ENCODE data around the gene UGT1A9.

The UGT1A9 gene

DNA sequence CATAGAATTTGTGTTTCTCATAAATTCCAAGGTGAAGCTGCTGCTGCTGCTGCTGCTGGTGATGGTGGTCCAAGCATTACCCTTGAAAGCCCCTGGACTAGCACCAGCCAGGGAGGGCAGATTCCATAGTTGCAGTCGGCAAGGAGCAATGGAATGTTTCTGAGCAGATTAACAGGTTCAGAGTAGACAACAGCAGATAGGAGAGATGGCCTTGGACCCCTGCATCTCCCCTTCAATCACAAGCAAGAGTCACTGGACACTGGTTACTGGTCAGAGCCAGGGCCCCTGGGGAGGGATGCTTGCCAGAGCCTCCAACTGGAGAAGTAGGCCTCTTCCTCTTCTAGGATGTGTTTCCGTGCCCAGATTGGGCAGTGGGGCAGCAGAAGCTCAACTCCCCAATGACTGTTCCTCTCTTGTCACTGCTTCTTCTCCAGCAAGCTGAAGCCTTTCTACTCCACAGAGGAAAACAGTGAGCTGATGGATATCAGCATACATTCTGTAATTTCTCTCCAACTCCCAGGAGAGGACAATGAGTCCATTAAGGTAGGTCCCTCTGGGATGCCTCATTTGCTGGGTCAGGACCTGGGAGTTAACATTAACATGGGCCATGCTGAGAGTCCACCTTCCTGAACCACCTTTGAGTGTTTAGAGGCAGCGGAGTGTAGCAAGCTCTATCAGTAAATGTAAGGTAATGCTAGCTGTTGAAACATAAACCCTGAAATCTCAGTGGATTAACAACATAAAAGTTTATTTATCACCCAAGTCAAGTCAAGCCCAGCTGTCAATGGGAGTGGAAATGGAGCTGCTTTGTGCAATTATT, 141.7 kb downstream of the UGT1A9 start:
- Histone ChIP-seq H3K36me3 (ENCODE audit: insufficient read depth, low read length) (no peaks in the 10 kb centered on the region), H3K9ac (ENCODE audit: low read depth, low read length) (no peak overlapping the region), H3K4me1 (ENCODE audit: insufficient read depth, low read length) (no peaks in the 10 kb centered on the region), H3K9me3 (ENCODE audit: control insufficient read depth, insufficient read depth, low read length) (no peaks in the 10 kb centered on the region)

DNA sequence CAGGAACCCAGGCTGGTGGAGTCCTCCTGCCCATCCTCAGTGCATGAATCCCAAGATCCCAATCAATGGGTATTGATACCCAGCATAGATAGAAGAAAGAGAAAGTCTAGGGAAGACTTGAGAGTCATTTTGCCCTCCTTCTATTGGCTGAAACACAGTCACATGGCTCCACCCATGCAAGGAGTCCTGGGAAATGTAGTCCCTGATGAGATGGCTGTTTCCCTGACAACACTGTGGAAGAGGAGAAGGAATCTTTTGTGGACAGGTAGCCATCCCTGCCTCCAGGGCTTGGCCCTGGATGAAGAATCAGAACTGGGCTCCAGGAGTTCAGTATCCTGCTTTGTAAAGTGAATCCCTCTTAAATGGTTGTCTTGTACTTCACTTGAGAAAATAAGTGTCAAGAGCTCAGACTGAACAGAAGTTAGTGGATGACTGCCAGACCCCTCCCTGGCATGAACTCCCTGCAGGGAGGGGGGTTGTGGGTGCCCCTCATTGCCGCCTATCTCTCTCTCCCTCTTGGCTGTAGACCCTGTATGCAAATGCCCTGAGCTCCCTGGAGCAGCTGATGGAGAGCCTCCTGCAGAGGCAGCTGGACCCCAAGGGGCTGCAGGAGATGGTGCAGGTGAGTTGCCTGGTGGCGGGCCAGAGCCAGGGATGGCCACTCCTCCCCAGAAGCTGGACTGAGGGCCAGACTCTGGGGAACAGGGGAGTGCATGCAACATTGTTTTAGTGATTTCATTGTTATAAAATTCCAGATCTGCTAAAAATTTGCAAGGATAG, 142.5 kb downstream of the UGT1A9 start:
- Histone ChIP-seq H3K36me3 (ENCODE audit: insufficient read depth, low read length) (no peaks in the 10 kb centered on the region), H3K9me3 (ENCODE audit: control insufficient read depth, insufficient read depth, low read length) (no peaks in the 10 kb centered on the region), H3K4me1 (ENCODE audit: insufficient read depth, low read length) (no peaks in the 10 kb centered on the region), H3K9ac (ENCODE audit: low read depth, low read length) (no peak overlapping the region)

DNA sequence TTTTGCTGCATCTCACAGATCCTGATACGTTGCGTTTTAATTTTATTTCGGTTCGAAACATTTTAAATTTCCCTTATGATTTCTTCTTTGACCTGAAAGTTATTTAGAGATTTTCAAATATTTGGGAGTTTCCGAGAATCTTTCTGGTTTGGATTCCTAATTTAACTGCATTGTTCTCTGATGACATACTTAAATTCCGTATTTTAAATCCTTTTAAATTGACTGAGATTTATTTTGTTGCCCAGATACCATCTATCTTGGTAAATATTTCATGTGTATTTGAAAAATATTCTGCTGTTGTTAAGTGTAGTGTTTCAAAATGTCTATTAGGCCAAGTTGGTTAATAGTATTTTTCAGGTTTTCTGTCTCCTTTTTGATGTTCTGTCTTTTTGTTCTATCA, 144.2 kb downstream of the UGT1A9 start:
- H3K9me3 ChIP-seq (ENCODE audit: control insufficient read depth, insufficient read depth, low read length), result no peaks in the 10 kb centered on the region
- no peak overlapping the region for H3K9ac ChIP-seq (ENCODE audit: low read depth, low read length)
- no peaks in the 10 kb centered on the region for H3K36me3 ChIP-seq (ENCODE audit: insufficient read depth, low read length)
- no peaks in the 10 kb centered on the region for H3K4me1 ChIP-seq (ENCODE audit: insufficient read depth, low read length)

DNA sequence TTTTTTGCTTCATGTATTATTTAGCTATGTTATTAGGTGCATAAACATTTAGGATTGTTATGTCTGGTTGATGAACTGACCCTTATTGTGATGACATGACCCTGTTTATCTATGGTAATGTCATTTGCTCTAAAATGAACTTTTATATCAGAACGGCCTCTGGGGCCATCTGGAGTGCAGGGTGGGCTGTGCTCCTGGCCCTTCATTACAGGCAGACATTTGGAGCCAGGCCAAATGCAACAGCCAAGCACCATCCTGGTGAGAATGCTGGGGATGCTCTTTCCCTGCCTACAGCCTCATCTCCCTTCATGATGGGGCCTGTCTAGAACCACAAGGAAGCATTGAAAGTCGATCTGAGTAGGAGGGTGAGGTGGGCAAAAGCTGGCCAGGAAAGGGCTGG, 144.6 kb downstream of the UGT1A9 start:
- Histone ChIP-seq H3K36me3 (ENCODE audit: insufficient read depth, low read length) (no peaks in the 10 kb centered on the region), H3K9ac (ENCODE audit: low read depth, low read length) (no peak overlapping the region), H3K9me3 (ENCODE audit: control insufficient read depth, insufficient read depth, low read length) (no peaks in the 10 kb centered on the region), H3K4me1 (ENCODE audit: insufficient read depth, low read length) (no peaks in the 10 kb centered on the region)

DNA sequence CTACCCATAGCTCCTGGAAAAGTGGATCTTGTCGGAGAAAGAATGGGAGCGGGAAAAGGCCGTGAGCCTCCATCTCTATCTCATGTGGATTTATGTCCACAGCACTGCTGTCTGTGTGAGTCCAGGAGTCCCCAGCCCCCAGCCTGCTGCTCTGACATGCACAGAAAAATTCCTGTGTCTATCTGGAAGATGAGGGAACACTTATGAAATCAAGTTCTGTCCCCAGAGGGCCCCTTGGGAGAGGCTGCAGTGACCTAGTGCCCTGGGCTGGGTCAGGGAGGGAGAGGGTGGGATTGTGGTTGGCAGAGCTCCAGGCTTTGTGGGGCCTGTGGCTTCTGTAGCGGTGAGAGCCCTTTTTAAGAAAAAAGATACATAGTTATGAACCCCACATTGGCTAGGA, 145.1 kb downstream of the UGT1A9 start:
- H3K4me1 ChIP-seq (ENCODE audit: insufficient read depth, low read length), result no peaks in the 10 kb centered on the region
- H3K9me3 ChIP-seq (ENCODE audit: control insufficient read depth, insufficient read depth, low read length), result no peaks in the 10 kb centered on the region
- no peak overlapping the region for H3K9ac ChIP-seq (ENCODE audit: low read depth, low read length)

DNA sequence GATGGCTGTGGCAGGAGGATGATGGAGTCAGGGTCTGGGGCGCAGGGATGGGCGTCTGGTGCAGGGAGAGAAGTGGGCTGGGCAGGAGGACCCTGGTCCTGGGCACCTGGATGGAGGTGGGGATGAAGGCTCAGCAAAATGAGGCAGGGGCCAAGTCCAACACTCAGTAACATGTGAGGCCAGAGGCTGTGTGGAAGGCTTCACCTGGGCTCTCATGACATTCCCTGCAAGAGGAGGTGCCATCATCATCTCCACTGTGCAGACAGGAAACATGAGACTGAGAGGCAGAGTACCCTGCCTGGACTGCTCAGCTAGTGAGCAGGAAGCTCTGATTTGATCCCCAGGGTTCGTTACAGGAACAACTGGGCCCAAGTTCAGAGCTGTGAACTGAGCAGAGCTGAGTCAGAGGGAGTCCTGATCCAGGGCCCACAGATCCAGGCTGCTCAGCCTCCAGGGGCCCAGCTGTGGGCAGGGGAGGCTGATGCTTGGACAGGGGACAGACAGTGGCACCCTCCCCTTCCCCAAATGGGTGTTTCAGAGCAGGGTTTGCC, 145.7 kb downstream of the UGT1A9 start:
- H3K4me1 ChIP-seq (ENCODE audit: insufficient read depth, low read length), result no peaks in the 10 kb centered on the region
- H3K9ac ChIP-seq (ENCODE audit: low read depth, low read length), result no peak overlapping the region
- H3K9me3 ChIP-seq (ENCODE audit: control insufficient read depth, insufficient read depth, low read length), result no peaks in the 10 kb centered on the region
- no peaks in the 10 kb centered on the region for H3K36me3 ChIP-seq (ENCODE audit: insufficient read depth, low read length)

More for the DNA sequence above, 145.1 kb downstream of the UGT1A9 start:
- H3K36me3 ChIP-seq (ENCODE audit: insufficient read depth, low read length), result no peaks in the 10 kb centered on the region

DNA sequence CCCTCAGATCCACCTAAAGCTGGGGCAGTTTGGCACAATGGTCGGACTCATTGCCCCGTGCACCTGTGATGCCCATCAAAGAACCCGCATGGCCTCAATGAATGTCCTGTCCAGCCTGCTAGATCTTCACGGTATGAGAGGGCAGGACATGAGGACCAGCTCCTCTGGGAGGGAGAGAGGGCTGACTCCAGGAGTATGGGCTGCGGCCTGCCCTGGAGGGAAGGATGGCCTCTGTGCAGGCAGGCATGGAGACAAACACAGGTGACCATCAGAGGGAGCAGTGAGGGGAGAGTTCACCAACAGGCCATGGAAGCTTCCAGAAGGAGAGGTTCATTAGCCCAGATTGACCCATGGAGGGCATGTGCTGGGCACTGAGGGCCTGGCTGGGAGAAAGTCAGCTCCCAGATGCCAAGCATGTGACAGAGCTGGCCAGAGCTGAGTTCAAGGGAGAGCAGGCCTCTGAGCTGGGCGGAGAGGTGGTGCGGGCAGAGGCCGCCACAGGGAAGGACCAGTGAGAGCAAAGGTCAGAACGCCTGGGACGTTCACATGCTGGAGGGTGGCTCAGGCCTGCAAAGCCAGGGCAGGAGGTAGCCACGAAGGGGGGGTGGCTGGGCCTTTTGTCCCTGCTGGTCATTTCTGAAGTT, 146.4 kb downstream of the UGT1A9 start:
- H3K4me1 ChIP-seq (ENCODE audit: insufficient read depth, low read length), result no peaks in the 10 kb centered on the region
- no peak overlapping the region for H3K9ac ChIP-seq (ENCODE audit: low read depth, low read length)
- H3K9me3 ChIP-seq (ENCODE audit: control insufficient read depth, insufficient read depth, low read length), result no peaks in the 10 kb centered on the region
- H3K36me3 ChIP-seq (ENCODE audit: insufficient read depth, low read length), result no peaks in the 10 kb centered on the region

DNA sequence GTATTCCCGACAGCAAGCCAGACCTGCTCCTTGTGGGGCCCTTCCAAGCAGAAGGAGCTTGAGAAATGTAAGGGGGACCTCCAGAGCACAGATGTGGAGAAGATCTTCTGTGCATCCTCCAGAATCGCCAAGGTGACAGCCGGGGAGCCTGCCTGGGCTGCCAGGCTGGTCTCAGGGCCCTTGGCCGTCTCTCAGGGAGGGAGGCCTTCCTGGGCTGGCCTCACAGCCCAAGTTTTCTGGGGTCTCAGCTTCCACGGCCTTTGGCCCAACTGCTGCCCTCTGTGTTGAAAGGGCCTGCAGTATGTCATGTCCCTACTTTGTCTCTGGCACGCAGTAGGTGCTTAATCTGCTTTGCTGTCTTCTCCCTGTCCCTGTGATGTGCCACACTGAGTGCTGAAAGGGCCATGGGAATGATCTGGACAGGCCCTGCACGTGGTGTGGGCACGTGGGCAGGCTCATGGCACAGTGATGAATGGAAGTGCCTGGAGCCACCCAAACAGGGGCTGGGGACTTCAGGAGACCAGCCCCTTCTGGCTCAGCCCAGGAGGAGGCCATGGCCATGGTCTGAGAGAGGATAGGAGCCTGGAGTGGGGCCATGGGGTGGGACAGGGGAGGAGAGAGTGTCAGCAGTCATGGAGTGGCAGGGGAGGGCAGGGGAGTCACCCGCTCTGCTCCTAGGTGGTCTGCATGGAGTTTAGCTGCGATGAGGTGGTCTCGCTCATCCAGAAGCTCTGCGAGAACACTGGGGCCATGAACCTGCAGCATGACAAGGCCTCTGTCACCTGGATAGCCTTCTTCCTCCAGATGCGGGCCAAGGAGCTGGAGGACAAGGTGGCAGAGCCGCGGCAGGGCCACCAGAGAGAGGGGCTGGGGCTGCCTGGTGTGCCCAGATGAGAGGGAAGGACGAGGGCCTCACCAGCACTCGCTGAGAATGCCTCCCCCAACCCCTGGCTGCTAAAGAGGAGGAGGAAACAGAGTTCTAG, 147.2 kb downstream of the UGT1A9 start:
- Histone ChIP-seq H3K36me3 (ENCODE audit: insufficient read depth, low read length) (no peaks in the 10 kb centered on the region), H3K9me3 (ENCODE audit: control insufficient read depth, insufficient read depth, low read length) (no peaks in the 10 kb centered on the region), H3K4me1 (ENCODE audit: insufficient read depth, low read length) (no peaks in the 10 kb centered on the region), H3K9ac (ENCODE audit: low read depth, low read length) (no peak overlapping the region)

DNA sequence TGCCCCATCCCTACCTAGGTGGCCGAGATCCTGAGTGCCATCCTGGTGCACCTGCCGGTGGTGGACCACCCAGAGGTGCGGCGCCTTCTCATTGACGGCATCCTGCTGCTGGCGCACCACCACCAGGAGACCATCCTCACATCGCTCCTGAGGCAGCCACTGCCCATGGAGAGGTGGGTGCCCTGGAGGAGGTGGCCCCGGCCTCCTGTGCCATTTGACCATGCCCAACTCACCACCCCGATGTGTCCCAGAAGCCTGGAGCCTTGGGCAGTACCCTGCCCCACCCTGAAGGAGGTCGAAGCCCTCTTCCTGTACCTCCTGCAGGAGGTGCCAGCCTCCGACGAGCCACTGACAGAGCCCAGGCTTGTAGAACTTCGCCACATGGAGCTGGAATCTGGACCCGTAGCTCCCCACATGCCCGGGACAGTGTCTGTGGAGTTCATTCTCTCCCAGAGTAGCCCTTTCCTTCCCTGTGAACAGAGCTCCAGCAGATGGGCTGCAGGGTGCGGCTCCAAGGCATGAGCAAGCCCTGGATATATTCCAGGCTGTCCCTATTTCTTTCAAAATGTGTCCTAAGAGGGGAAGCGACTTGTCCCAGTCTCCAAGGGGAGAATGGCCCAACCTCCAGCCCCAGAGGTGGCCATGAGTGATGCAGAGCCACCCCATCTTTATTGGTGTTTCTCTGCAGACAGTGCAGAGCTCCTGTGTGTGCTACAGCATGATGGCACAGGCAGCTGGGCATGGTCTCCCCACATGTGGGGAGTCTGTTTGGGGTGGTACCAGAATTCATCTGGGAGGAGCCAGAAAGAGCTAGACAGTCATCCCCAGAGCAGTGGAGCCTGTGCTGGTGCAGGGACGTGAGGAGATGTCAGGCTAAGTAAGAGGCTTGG, 148.4 kb downstream of the UGT1A9 start:
- Histone ChIP-seq H3K36me3 (ENCODE audit: insufficient read depth, low read length) (no peaks in the 10 kb centered on the region), H3K4me1 (ENCODE audit: insufficient read depth, low read length) (no peaks in the 10 kb centered on the region), H3K9ac (ENCODE audit: low read depth, low read length) (no peak overlapping the region), H3K9me3 (ENCODE audit: control insufficient read depth, insufficient read depth, low read length) (no peaks in the 10 kb centered on the region)

DNA sequence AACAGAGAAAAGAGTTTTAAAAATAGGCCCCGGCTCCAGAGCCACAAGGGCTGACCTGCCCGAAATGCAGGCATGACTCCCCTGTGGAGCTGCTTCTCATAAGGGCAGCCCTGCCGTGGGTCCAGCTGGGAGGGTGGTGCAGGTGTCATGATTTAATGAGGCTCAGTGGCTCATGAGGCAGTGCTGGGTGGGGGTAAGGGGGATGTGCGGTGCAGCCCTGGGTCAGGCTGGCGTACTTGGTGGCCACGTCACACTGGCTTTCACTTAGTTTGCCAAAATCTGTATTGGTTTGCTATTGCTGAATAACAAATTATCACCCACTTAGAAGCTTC, 149.0 kb downstream of the UGT1A9 start:
- no peaks in the 10 kb centered on the region for H3K36me3 ChIP-seq (ENCODE audit: insufficient read depth, low read length)
- no peaks in the 10 kb centered on the region for H3K9me3 ChIP-seq (ENCODE audit: control insufficient read depth, insufficient read depth, low read length)
- no peaks in the 10 kb centered on the region for H3K4me1 ChIP-seq (ENCODE audit: insufficient read depth, low read length)
- H3K9ac ChIP-seq (ENCODE audit: low read depth, low read length), result no peak overlapping the region

DNA sequence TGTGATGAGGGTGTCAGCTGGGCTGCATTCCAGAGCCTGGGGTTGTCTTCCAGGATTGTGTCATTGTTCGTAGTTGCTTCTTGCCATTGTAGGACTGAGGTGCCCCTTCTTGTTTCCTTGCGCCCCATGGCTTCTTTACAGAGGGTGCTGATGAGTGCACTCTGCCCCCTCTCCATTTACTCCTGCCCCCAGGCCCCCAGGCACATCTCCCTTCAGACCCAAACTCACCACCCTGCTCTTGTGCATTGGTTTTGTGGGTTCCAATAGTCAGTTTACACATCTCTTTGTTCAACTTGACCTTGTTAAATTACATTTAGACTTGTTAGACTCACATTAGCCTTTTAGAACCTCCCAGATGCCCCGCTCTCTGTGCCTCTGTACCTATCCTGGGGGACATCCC, 149.5 kb downstream of the UGT1A9 start:
- no peaks in the 10 kb centered on the region for H3K36me3 ChIP-seq (ENCODE audit: insufficient read depth, low read length)
- H3K4me1 ChIP-seq (ENCODE audit: insufficient read depth, low read length), result no peaks in the 10 kb centered on the region
- H3K9ac ChIP-seq (ENCODE audit: low read depth, low read length), result no peak overlapping the region

DNA sequence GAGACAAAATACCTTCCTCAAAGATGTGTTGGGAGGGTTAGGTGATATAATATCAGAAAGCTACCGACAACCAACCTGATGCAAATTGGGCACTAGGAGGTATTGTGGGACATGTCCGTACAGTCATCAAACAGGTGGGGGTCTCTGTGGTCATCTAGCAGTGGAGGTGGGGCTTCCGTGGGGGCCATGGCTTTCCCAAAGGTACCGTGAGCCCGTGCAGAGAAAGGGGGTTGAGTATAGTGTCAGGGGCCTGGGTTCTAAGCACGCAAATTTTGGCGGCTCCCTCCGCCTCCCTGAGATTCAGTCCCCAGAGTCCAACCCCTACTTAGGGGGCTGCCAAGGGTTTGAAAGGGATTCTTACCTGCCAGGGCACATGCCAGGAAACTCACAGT, 150.0 kb downstream of the UGT1A9 start:
- Histone ChIP-seq H3K9ac (ENCODE audit: low read depth, low read length) (no peak overlapping the region), H3K36me3 (ENCODE audit: insufficient read depth, low read length) (no peaks in the 10 kb centered on the region), H3K9me3 (ENCODE audit: control insufficient read depth, insufficient read depth, low read length) (no peaks in the 10 kb centered on the region), H3K4me1 (ENCODE audit: insufficient read depth, low read length) (no peaks in the 10 kb centered on the region)

More for the DNA sequence above, 149.5 kb downstream of the UGT1A9 start:
- no peaks in the 10 kb centered on the region for H3K9me3 ChIP-seq (ENCODE audit: control insufficient read depth, insufficient read depth, low read length)
